RWPE2 (cell line): ENCODE measurements around the gene CALML5.

ENCODE experiments used
- ATAC-seq: fragments of 200-7000 bp; cut with Tn5 transposase; 3 replicates; pipeline ENCODE4 v1.9.1; 2021; ENCODE audit warnings: low read depth
- DNase-seq: peaks from one replicate; pipeline ENCODE4 v3.0.0-alpha.2; 2020; ENCODE audit warnings: low spot score
- H3K27ac ChIP-seq: fragments of 450-650 bp; 2 replicates; pipeline ENCODE4 v1.5.1; 2017; ENCODE audit warnings: mild to moderate bottlenecking; ENCODE audit not compliant: poor library complexity, severe bottlenecking
- H3K27me3 ChIP-seq: fragments of 250-450 bp; sonication (Bioruptor Pico); 2 replicates; pipeline ENCODE4 v1.5.1; 2021; ENCODE audit warnings: mild to moderate bottlenecking, moderate library complexity; ENCODE audit not compliant: insufficient read depth, poor library complexity, severe bottlenecking
- H3K36me3 ChIP-seq: fragments of 250-450 bp; sonication (Bioruptor Pico); 2 replicates; pipeline ENCODE4 v1.5.1; 2020; ENCODE audit warnings: low read depth, mild to moderate bottlenecking, moderate library complexity
- H3K4me1 ChIP-seq: fragments of 250-450 bp; sonication (Bioruptor Pico); 2 replicates; pipeline ENCODE4 v1.5.1; 2021; ENCODE audit warnings: mild to moderate bottlenecking, moderate library complexity; ENCODE audit not compliant: insufficient read depth, poor library complexity, severe bottlenecking
- H3K4me3 ChIP-seq: fragments of 250-450 bp; sonication (Bioruptor Pico); 2 replicates; pipeline ENCODE4 v1.5.1; 2021; ENCODE audit warnings: mild to moderate bottlenecking, moderate library complexity; ENCODE audit not compliant: severe bottlenecking
- H3K9me3 ChIP-seq: fragments of 250-450 bp; sonication (Bioruptor Pico); 2 replicates; pipeline ENCODE4 v1.5.1; 2021; ENCODE audit warnings: mild to moderate bottlenecking, moderate library complexity; ENCODE audit not compliant: severe bottlenecking
- CTCF ChIP-seq: fragments of 450-650 bp; IDR thresholded peaks from one replicate; pipeline ENCODE4 v1.5.1; 2017; ENCODE audit warnings: mild to moderate bottlenecking, moderate library complexity; ENCODE audit not compliant: poor library complexity, severe bottlenecking

The CALML5 gene

DNA sequence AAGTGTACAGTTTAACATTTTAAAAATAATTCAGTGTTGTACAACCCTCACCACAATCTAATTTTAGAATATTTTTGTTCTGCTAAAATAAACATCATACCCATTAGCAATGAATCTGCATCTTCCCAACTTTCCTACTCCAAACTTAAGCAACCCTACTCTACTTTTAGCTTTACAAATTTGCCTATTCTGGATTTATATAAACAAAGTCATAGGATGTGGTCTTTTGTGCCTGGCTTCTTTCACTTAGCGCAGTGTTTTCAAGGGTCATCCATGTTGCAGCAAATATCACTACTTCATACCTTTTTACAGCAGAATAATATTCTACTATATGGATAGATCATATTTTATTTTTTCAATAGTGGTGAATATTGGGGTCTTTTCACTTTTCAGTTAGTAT is 44.3 kb upstream of the CALML5 start:
- H3K4me3 ChIP-seq, result no peak overlapping the region
- DNase-seq (no peak), ATAC-seq (no peak)
- H3K27ac ChIP-seq, result peak overlapping the region; percentile 99
- peaks cover 6% of the 10 kb centered on the region for H3K9me3 ChIP-seq
- no peaks in the 10 kb centered on the region for H3K27me3 ChIP-seq
- H3K4me1 ChIP-seq, result peaks cover 44% of the 10 kb centered on the region
- no peak for TF ChIP-seq CTCF
- no peaks in the 10 kb centered on the region for H3K36me3 ChIP-seq

GRCh38 chr10:5542100-5542499 is 42.7 kb upstream of the CALML5 start:
- no peak overlapping the region for H3K27ac ChIP-seq

DNA sequence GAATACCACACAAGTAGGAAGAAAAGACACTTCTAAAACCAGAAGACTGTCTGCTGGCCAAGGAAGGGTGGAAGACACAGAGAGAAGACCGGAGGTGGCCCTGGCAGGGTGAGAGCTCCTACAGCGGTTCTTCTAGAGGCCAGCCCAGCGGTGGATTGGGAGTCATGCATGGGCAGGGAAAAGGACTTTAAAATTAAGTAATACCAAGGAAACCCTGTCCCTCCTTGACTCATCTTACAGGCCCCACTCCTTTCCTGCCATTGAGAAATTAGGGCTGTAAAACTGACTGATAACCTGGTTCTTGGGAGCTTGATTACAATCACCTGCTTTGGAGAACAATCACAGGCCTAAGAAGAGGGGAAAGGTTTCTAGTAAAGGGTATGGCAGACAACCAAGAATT is 41.5 kb upstream of the CALML5 start:
- no peak overlapping the region for H3K27ac ChIP-seq
- H3K4me1 ChIP-seq, result peaks cover 25% of the 10 kb centered on the region
- DNase-seq (no peak), ATAC-seq (no peak)
- peaks cover 6% of the 10 kb centered on the region for H3K9me3 ChIP-seq
- H3K27me3 ChIP-seq, result no peaks in the 10 kb centered on the region
- no peak for TF ChIP-seq CTCF
- H3K4me3 ChIP-seq, result no peak overlapping the region
- no peaks in the 10 kb centered on the region for H3K36me3 ChIP-seq

More at GRCh38 chr10:5542100-5542499, 42.7 kb upstream of the CALML5 start:
- ATAC-seq, result no peak
- H3K36me3 ChIP-seq, result no peaks in the 10 kb centered on the region
- TF ChIP-seq CTCF, result no peak
- H3K9me3 ChIP-seq, result peaks cover 6% of the 10 kb centered on the region
- H3K27me3 ChIP-seq, result no peaks in the 10 kb centered on the region
- H3K4me1 ChIP-seq, result peaks cover 37% of the 10 kb centered on the region
- H3K4me3 ChIP-seq, result no peak overlapping the region
- no peak for DNase-seq

DNA sequence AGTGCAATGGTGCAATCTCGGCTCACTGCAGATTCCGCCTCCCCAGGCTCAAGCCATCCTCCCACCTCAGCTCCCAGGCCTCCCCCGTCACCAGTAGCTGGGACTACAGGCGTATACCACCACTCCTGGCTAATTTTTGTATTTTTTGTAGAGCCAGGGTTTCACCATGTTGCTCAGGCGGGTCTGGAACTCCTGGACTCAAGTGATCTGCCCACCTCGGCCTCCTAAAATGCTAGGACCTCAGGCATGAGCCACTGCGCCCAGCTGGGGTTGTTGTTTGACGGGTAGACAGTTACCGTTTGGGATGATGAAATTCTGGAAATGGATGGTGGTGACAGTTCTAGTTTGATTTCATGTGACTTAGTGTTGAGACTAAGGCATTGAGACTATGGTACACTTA is 40.7 kb upstream of the CALML5 start:
- Histone ChIP-seq H3K4me1 (peaks cover 19% of the 10 kb centered on the region), H3K4me3 (no peak overlapping the region), H3K9me3 (peaks cover 6% of the 10 kb centered on the region), H3K36me3 (no peaks in the 10 kb centered on the region), H3K27me3 (no peaks in the 10 kb centered on the region), H3K27ac (peak overlapping the region; percentile 93)
- DNase-seq, result no peak
- no peak for TF ChIP-seq CTCF
- no peak for ATAC-seq

GRCh38 chr10:5538892-5539651 is 39.7 kb upstream of the CALML5 start:
- H3K4me1 ChIP-seq, result peaks cover 20% of the 10 kb centered on the region
- peak; percentile 85 for ATAC-seq
- TF ChIP-seq CTCF, result no peak
- no peak overlapping the region for H3K4me3 ChIP-seq
- DNase-seq, result peak; percentile 54
- peak overlapping the region; percentile 93 for H3K27ac ChIP-seq
- H3K9me3 ChIP-seq, result peaks cover 6% of the 10 kb centered on the region
- no peaks in the 10 kb centered on the region for H3K36me3 ChIP-seq
- no peaks in the 10 kb centered on the region for H3K27me3 ChIP-seq
